GM12872 (cell line): ENCODE measurements around the gene LRRC15.

Experiments used
- TF ChIP-seq, protein P1 (sequence below): IDR thresholded peaks from 3 replicates; pipeline ENCODE4 v1.5.1; 2011; ENCODE audit warnings: low read depth, mild to moderate bottlenecking, low read length, moderate library complexity; ENCODE audit not compliant: insufficient read depth

Gene LRRC15

DNA sequence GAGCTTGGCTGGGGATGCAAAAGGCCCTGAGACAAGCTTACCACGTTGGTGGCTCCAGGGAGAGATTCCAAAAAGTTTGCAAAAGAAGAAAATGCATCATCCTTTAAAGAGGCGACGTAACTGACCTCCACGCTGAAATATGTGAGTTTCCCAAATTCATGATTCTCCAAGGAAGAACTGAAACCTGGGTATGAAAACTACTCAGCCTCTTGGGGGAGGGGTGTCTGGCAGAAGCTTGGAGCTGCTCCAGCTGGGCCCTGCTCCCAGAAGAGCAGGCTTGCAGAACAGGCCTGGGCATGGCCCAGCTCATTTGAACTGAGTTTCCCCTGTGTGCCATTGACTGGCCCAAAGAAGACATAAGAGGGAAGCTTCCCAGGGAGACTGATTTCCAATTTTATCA, 39.0 kb downstream of the LRRC15 start:
- TF ChIP-seq, protein P1, sequence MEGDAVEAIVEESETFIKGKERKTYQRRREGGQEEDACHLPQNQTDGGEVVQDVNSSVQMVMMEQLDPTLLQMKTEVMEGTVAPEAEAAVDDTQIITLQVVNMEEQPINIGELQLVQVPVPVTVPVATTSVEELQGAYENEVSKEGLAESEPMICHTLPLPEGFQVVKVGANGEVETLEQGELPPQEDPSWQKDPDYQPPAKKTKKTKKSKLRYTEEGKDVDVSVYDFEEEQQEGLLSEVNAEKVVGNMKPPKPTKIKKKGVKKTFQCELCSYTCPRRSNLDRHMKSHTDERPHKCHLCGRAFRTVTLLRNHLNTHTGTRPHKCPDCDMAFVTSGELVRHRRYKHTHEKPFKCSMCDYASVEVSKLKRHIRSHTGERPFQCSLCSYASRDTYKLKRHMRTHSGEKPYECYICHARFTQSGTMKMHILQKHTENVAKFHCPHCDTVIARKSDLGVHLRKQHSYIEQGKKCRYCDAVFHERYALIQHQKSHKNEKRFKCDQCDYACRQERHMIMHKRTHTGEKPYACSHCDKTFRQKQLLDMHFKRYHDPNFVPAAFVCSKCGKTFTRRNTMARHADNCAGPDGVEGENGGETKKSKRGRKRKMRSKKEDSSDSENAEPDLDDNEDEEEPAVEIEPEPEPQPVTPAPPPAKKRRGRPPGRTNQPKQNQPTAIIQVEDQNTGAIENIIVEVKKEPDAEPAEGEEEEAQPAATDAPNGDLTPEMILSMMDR, result no peak

DNA sequence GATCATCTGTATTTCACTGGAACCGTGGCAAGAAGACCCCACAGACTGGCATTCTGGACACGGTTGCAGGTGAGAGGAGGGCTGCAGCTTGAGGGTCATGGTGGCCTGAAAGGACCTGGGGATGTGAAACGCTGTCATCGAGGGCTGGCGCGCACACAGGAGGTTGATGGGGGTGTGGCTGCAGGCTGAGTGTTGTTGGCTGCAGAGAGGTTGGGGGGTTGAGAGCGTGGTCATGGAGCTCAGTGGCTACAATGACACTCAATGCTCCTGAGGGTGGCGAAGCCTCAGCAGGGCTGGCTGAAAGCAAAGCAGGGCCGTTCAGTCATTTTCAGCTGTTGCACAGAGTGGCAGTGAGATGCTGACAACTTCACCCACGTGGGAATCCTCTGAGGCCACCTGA, 39.4 kb downstream of the LRRC15 start:
- TF ChIP-seq, protein P1, result no peak

DNA sequence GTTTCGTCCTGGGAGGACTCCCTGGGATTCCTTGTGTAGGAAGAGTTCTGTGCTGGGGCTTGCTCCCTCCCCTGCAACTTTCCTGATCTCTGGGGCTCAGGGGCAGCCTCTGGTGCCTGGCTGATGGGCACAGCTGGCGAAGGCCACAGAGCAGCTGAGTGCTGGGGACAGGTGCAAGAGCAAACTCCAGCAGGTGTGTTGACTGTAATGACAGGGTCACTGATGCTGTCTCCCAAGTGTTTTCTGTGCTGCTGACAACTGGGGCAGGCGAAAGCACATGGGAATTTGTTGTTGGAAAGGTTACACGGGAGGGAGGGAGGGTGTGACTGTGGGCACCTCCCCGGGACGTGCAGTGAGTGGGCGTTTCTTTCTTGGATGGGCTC, 40.0 kb downstream of the LRRC15 start:
- TF ChIP-seq, protein P1, result no peak

DNA sequence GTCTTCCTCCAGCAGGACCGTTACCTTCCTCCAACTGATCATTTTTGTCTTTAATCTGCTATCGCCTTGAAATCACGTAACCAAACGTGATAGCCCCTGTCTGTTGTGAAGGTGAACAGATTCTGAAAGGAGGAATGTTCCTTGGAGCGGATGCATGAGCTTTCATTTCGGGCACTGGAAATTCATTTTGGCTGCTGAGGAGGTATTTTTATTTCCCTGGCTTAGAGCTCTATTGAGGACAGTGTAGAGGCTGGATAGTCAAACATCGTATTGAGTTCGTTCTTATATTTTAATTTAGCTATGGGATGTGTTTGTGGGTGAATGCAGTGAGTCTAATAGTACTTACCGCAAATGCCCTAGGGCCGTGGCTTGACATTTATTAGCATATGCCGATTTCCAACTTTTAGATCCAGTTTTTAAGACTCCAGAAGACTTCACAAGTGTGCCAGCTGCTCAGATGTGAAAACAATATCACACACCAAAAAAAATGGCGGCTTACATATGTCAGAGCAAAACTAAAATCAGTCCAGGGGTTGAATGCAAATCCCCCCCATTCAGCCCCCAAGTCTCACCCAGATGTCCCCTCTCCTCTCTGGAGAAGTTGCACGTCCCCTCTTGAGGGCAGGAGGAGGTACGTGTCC, 40.5 kb downstream of the LRRC15 start:
- TF ChIP-seq, protein P1, result no peak

DNA sequence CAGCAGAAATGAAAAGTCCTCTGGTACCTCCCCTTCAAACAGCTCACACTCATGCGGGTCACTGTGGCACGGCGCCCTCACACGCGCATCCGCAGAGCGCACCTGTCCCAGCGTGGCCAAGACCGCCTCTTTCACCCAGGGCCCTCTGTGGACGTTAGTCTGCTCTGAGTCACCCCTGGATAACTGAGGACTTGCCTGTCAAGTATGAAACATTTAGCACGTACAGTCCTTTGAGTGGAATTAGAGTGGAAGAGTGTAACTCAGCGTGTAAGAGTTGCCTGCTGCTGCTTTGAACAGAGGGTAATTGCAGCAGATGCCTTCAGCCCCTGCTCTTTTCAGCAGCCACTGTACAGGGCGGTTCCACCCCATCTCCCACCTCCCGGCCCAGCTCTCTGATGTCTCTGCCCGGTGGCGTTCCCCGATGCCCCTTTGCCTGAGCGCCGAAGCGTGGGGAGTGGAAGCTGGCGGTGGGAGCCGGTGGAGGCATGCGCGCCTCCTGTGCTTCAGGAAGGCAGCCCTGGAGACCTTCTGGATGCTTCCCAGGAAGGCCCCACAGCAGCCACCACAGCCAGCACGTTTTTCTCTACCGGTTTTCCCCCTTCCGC, 41.4 kb downstream of the LRRC15 start:
- TF ChIP-seq, protein P1, result no peak

DNA sequence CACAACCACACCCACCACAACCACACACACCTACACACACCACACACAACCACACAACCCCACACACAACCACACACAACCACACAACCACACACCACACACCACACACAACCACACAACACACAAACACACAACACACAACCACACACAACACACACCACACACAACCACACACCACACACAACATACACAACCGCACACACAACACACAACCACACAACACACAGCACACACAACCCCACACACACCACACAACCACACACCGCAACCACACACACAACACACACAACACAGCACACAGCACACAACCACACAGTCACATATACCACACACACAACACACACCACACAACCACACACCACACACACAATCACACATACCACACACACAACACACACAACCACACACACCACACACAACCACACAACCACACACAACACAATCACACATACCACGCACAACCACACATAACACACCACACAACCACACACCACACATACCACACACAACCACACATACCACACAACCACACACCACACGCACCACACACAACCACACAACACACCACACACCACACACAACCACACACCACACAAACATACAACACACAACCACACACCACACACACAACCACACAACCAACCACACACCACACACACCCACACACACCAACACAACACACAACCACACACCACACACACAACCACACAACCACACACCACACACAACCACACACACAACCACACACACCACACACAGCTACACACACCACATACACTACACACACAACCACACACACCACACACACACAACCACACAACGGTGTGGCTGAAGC, 42.1 kb downstream of the LRRC15 start:
- TF ChIP-seq, protein P1, result no peak

DNA sequence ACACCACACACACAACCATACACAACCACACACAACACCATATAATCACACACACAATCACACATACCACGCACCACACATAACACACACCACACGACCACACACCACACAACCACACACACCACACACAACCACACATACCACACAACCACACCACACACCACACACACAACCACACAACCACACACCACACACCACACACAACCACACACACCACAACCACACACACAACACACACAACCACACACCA, 42.6 kb downstream of the LRRC15 start:
- TF ChIP-seq, protein P1, result no peak
